Fibroblast of skin of abdomen (primary cell): ENCODE data around the gene LDLRAD1.
"Not testable (repeated sequence)": the region's sequence is repeated elsewhere in the genome, so short reads cannot be mapped to it uniquely, and the experiment has no call there.

Source experiments
- DNase-seq: peaks from one replicate; pipeline ENCODE4 v3.0.0-alpha.2; 2013

The LDLRAD1 gene

DNA sequence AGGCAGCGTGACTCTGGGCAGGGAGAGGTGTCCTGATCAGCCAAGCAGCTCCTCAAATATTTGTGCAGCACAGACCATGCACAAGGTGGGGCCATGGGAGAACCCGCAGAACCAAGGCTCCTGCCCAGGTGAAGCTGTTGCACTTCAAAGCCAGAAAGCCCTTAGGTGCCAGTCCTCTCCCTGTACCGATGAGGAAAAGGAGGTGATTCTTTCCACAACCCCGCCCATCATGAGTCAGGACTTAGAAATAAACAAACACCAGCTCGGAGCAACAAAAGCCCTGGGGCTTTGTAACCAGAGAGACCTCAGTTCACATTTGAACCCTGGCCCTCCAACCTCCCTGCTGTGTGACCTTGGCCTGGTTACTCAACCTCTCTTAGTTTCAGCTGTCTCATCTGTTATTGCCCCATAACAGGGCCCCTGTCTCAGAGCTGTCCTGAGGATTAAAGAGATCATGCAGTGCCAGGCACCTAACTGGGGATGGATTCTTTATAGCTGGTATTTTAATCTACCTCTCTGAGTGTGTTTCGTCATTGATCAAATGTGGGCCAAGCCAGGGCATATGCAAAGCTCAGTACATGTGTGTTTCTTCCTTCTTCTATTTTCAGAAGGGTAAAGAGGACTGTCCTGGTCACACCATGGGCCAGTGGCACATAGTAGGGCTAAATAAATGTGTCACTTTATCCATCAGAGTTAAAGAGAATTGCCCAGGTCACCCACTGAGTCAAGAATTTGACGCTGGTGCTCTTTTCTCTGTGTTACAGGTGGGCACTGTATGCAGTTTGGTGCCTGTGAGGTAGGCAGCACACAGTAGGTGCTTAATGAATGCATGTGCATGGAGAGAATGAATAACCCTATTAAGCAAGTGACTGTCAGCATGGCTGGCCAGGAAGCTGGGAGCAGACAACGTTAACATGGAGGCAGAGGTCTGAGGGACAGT, 1.4 kb downstream of the LDLRAD1 start:
- no peak for DNase-seq

GRCh38 chr1:54014009-54014629, 3.9 kb downstream of the LDLRAD1 start:
- DNase-seq: no peak

DNA sequence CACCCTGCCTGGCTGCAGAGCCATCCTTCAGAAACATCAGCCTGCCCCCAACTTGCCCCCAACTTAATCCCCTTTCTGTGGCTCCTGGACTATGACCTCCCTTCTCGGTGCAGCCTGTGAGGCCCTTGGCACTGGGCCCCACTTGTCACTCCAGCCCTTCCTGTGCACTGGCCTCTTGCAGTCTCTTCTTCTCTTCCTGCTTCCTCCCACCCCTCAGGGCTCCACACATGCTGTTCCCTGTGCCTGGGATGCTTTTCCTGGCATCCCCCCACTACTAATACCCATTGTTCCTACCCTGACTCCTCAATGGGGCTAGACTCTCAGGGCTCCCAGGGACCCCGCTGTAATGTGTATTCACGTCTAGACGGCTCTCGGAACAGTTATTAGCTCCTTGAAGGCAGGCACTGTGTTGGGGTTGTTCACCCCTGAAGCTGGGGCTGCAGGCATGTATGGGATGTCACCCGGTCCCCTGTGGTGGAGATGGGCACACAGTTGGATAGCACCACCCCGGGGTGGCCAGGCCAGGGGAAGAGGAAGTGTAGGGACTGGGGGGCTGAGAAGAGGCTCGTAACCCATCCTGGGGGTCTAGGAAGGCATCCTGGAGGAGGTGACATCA, 4.5 kb downstream of the LDLRAD1 start:
- DNase-seq: no peak

DNA sequence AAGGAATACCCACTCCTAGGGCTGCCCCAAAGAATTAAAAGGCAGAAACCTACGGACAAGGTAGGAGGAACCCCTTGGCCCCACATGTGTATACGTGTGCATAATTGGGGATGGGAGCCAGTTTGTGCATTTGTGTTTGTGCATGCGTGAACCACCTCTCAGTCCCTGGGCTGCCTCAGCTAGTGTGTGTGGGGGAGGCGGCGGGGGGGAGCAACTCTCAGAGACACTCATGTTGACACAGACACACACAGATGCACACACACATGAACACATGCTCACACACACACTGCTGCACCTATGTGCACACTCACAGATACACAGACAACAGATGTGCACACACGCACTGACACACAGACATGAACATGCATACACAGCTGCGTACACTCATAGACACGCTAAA, 5.1 kb downstream of the LDLRAD1 start:
- no peak for DNase-seq

DNA sequence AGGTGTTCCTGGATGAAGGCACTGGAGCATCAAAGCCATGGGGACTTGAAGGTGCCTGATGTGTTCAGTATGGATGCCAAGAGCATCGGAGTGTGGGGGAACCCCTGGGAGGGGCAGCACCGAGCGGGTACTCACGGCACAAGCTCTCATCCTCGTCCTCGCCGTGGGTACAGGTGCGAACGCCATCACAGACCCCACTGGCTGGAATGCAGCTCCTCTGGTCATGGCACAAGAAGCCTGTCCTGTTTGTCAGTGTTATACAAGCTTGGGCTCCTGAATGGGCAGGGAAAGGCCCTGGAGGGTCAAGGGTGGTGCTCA, 6.0 kb downstream of the LDLRAD1 start:
- DNase-seq: no peak

GRCh38 chr1:54011316-54012007, 6.5 kb downstream of the LDLRAD1 start:
- no peak for DNase-seq

DNA sequence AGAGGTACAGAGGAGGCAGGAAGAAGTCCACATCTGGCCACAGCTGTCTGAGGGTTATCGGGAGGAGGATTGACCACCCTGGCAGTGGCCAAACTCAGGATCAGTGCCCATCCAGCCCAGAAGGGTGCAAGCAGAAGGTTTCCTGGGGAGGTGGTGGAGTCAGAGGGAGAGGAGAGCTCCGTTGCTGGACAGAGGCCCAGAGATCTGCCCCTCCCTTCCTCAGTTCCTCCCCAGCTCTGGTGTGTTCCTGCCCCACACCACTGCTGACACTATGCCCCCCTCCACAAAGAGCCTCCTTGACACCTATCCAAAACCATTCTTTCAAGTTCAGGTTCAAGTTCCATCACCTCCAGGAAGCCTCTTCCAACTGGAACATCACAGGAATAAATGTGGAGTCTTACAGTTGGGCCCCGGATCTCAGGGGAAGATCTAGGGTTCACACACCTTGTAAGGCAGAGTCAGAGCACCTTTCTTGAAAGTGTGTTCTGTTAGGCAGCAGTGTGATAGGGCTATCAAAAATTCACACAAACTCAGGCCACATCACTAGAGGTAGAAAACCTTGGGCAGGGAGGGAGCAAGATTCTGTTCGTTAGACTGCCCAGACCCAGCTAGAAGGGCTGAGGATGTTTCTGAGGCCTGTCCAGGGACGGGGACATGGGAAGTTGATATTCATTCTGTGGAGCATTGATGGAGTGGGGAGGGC, 7.4 kb downstream of the LDLRAD1 start:
- no peak for DNase-seq

- no peak for DNase-seq
These were observed 8.6 kb downstream of the LDLRAD1 start for GRCh38 chr1:54009406-54009805.

GRCh38 chr1:54008876-54009275, 9.1 kb downstream of the LDLRAD1 start:
- no peak for DNase-seq

GRCh38 chr1:54007613-54008012, 10.4 kb downstream of the LDLRAD1 start:
- DNase-seq: no peak

GRCh38 chr1:54006508-54006907, 11.5 kb downstream of the LDLRAD1 start:
- DNase-seq: no peak

- no peak for DNase-seq
These were observed 13.4 kb downstream of the LDLRAD1 start for GRCh38 chr1:54004481-54005049.

DNA sequence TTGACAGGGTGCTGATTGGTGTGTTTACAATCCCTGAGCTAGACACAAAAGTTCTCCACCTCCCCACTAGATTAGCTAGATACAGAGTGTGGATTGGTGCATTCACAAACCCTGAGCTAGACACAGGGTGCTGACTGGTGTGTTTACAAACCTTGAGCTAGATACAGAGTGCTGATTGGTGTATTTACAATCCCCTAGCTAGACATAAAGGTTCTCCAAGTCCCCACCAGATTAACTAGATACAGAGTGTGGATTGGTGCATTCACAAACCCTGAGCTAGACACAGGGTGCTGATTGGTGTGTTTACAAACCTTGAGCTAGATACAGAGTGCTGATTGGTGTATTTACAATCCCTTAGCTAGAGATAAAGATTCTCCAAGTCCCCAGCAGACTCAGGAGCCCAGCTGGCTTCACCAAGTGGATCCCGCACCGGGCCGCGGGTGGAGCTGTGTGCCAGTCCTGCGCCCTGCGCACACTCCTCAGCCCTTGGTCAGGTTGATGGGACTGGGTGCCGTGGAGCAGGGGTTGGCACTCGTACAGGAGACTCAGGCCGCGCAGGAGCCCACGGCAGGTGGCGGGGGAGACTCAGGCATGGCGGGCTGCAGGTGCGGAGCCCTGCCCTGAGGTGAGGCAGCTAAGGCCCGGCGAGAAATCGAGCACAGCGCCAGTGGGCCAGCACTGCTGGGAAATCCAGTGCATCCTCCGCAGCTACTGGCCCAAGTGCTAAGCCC, 14.1 kb downstream of the LDLRAD1 start:
- not testable (repeated sequence) for DNase-seq

DNA sequence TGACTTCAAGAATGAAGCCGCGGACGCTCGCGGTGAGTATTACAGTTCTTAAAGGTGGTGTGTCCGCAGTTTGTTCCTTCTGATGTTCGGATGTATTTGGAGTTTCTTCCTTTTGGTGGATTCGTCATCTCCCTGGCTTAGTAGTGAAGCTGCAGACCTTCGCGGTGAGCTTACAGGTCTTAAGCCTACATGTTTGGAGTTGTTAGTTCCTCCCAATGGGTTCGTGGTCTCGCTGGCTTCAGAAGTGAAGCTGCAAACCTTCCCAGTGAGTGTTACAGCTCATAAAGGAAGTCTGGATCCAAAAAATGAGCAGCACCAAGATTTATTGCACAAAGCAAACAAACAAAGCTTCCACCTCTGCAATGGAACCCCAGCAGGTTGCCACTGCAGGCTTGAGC, 14.7 kb downstream of the LDLRAD1 start:
- DNase-seq: no peak

DNA sequence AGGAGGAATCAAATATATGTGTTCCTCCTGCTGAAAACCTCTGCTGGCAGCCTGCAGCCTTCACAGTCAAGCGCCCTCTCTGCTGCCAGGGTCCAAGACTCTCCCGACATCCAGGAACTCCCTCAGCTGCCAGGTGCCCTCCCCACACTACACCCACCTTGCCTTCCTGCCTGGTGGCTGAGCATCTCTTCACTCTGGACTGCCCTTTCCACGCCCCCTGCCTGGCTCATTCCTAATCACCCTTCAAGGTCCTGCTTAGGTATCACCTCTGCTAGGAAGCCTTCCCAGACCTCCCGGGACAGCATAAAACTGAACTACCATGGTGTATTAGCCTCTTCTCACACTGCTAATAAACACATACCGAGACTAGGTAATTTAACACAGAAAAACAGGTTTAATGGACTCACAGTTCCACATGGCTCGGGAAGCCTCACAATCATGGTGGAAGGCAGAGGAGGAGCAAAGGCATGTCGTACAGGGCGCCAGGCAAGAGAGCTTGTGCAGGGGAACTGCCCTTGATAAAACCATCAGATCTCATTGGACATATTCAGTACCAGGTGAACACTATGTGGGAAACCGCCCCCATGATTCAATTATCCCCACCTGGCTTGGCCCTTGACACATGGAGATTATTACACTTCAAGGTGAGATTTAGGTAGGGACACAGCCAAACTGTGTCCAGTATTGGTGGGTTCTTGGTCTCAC, 15.3 kb downstream of the LDLRAD1 start:
- DNase-seq: no peak

GRCh38 chr1:54001591-54001990, 16.4 kb downstream of the LDLRAD1 start:
- no peak for DNase-seq

DNA sequence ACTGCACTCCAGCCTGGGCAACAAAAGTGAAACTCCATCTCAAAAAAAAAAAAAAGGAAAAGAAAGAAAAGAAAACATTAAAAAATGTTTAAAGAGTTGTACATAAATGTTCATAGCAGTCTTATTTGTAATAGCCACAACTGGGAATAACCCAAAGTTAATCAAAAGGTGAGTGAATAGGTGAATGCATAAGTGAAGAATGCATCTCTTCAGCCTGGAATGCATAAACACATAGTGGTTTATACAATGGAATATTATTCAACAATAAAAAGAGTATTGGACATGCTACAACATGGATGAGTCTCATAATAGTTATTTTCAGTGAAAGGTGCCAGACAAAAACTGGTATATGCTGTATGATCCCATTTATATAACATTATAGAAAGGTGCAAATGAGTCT, 18.1 kb downstream of the LDLRAD1 start:
- no peak for DNase-seq

- DNase-seq: no peak
These were observed 19.8 kb downstream of the LDLRAD1 start for GRCh38 chr1:53998223-53998622.

- DNase-seq: no peak
These were observed 22.3 kb downstream of the LDLRAD1 start for GRCh38 chr1:53995683-53996082.

DNA sequence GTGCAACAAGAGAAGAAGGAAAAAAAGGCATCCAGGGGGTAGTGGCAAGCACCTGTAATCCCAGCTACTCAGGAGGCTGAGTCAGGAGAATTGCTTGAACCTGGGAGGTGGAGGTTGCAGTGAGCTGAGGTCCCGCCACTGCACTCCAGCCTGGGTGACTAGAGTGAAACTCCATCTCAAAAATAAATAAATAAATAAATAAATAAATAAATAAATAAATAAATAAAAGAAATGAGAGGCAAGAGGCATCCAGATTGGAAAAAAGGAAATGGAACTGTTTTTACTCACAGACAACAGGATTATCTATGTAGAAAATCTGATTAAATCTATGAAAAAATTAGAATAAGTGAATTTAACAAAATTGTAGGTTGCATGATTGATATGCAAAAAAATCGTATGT, 23.5 kb downstream of the LDLRAD1 start:
- DNase-seq: not testable (repeated sequence)
